NK-92 (cell line): ENCODE results near the gene CERK.

Source experiments
- DNase-seq: peaks from one replicate; lab custom pipeline; 2025; ENCODE audit not compliant: unreplicated experiment; lab: John Stamatoyannopoulos, UW

Gene CERK

GRCh38 chr22:46749682-46750529 lies 11.9 kb upstream of the CERK start:
- DNase-seq, result no peak

- DNase-seq, result no peak
Observed at GRCh38 chr22:46748908-46749675, 11.0 kb upstream of the CERK start.

GRCh38 chr22:46748206-46748907 lies 10.3 kb upstream of the CERK start:
- DNase-seq, result no peak

- DNase-seq, result no peak
Observed at GRCh38 chr22:46747646-46748045, 9.6 kb upstream of the CERK start.

- no peak for DNase-seq
Observed at GRCh38 chr22:46746620-46747019, 8.6 kb upstream of the CERK start.

GRCh38 chr22:46746192-46746591 lies 8.1 kb upstream of the CERK start:
- no peak for DNase-seq

- no peak for DNase-seq
Observed at GRCh38 chr22:46744581-46744980, 6.5 kb upstream of the CERK start.

GRCh38 chr22:46742576-46743221 lies 4.6 kb upstream of the CERK start:
- no peak for DNase-seq

- no peak for DNase-seq
Observed at GRCh38 chr22:46741974-46742519, 4.0 kb upstream of the CERK start.

- DNase-seq, result no peak
Observed at GRCh38 chr22:46740910-46741780, 3.1 kb upstream of the CERK start.

- DNase-seq, result no peak
Observed at GRCh38 chr22:46739094-46739870, 1.2 kb upstream of the CERK start.

- no peak for DNase-seq
Observed at GRCh38 chr22:46738647-46739093, 618 bp upstream of the CERK start.

- no peak for DNase-seq
Observed at GRCh38 chr22:46737105-46737975, 712 bp downstream of the CERK start.

- no peak for DNase-seq
Observed at GRCh38 chr22:46736705-46737104, 1.3 kb downstream of the CERK start.

- DNase-seq, result no peak
Observed at GRCh38 chr22:46735747-46736608, 2.1 kb downstream of the CERK start.

GRCh38 chr22:46734830-46735453 lies 3.1 kb downstream of the CERK start:
- no peak for DNase-seq
